ENCODE data around the gene ZNF662. TPM values are rescaled to one million over a fixed set of nuclear protein-coding genes. Genes with fewer than 3 reads are reported as not detected.

ZNF662 gene
- total and polyA plus RNA-seq, 8 donors: 1.4 to 23.9 (median 4.2) TPM

DNA sequence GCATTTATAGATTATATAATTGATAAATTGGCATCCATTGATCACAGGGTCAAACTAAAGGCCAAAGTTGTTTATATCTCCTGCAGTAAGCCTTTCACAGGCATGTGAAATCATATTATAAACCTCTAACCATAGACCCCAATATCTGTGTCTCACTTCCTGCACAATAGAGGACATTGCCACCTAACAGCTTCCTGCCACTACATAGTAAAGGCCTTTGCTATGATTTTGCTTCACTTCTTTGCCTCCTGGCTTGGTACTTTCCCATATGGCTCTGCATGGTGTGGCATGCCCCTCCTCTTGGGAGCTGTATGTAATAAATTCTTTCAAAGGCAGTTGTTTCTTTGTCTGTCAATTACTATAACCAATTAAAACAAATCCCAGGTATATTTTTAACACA lies 20.4 kb downstream of the ZNF662 start:
- TF ChIP-seq POLR2AphosphoS5 (IDR thresholded peaks at IDR 0.05) (no peak), POLR2A (IDR thresholded peaks at IDR 0.05) (no peak), EP300 (IDR thresholded peaks at IDR 0.05) (no peak)
- TF ChIP-seq, protein P1, sequence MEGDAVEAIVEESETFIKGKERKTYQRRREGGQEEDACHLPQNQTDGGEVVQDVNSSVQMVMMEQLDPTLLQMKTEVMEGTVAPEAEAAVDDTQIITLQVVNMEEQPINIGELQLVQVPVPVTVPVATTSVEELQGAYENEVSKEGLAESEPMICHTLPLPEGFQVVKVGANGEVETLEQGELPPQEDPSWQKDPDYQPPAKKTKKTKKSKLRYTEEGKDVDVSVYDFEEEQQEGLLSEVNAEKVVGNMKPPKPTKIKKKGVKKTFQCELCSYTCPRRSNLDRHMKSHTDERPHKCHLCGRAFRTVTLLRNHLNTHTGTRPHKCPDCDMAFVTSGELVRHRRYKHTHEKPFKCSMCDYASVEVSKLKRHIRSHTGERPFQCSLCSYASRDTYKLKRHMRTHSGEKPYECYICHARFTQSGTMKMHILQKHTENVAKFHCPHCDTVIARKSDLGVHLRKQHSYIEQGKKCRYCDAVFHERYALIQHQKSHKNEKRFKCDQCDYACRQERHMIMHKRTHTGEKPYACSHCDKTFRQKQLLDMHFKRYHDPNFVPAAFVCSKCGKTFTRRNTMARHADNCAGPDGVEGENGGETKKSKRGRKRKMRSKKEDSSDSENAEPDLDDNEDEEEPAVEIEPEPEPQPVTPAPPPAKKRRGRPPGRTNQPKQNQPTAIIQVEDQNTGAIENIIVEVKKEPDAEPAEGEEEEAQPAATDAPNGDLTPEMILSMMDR (IDR thresholded peaks at IDR 0.05): no peak
- no peaks in the 10 kb centered on the region for H3K4me1 ChIP-seq
- no peak overlapping the region for H3K27ac ChIP-seq
- peaks cover 0 to 25% (median 0%) of the 10 kb centered on the region in 4 donors for H3K9me3 ChIP-seq
- DNase-seq: no peak
- H3K27me3 ChIP-seq: no peaks in the 10 kb centered on the region
- H3K4me3 ChIP-seq: no peak overlapping the region
- intact Hi-C loops (cut with DNase I; ENCODE audit: low total_unique reads): no loop called here
- no peaks in the 10 kb centered on the region for H3K36me3 ChIP-seq

DNA sequence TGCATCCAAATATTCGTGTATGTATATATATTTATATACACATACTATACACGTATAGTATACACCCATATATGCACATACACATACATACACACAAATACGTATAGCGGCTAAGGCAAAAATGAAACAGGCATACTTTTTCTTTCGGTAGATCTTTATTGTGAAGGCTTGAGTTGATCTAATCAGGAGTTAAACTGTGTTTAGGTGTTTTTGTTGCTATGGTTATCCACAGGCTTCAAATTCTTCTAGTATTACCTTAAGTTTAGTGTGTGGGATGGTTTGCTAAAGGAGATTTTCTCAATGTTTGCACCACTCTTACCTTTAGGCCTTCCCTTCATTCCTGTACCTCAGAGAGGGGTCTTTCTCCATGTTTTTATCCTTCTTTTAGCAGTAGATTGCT lies 28.2 kb downstream of the ZNF662 start:
- WGBS, 5 donors: 89 to 91% (median 90%) methylated on average over 5 of the region's 5 CpGs
- TF ChIP-seq EP300 (IDR thresholded peaks at IDR 0.05) (no peak), POLR2A (IDR thresholded peaks at IDR 0.05) (no peak), POLR2AphosphoS5 (IDR thresholded peaks at IDR 0.05) (no peak)
- TF ChIP-seq, protein P1 (IDR thresholded peaks at IDR 0.05): no peak

DNA sequence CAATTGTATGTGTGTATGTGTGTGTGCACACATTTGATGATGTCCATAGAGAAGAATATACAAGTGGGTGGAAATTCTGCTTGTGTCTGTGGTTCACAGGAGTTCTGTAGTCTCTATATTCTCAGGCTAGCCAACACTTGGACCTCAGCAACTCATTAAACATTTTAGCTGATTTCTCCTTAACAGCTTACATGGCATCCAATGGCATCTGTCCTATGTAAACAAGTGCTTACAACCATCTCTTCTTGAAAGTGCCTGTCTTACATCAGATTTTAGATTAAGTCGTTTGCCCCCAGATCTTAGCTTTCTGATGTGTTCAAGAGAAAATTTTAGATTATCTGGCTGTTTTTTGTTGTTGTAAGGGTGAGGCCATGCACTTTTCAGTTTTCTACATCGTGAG lies 29.0 kb downstream of the ZNF662 start:
- Histone ChIP-seq H3K27me3 (no peaks in the 10 kb centered on the region), H3K4me3 (no peak overlapping the region), H3K27ac (no peak overlapping the region), H3K4me1 (no peaks in the 10 kb centered on the region), H3K36me3 (no peaks in the 10 kb centered on the region), H3K9me3 (no peaks in the 10 kb centered on the region)
- DNase-seq: no peak
- intact Hi-C loops (cut with DNase I; ENCODE audit: low total_unique reads): no loop called here
- WGBS, 5 donors: 42 to 53% (median 48%) methylated on average over 2 of the region's 2 CpGs
- TF ChIP-seq EP300 (IDR thresholded peaks at IDR 0.05) (no peak), POLR2A (IDR thresholded peaks at IDR 0.05) (no peak), POLR2AphosphoS5 (IDR thresholded peaks at IDR 0.05) (no peak)
- TF ChIP-seq, protein P1 (IDR thresholded peaks at IDR 0.05): no peak

More for the DNA sequence above, 28.2 kb downstream of the ZNF662 start:
- Histone ChIP-seq H3K27me3 (no peaks in the 10 kb centered on the region), H3K27ac (no peak overlapping the region), H3K36me3 (no peaks in the 10 kb centered on the region), H3K9me3 (no peaks in the 10 kb centered on the region), H3K4me3 (no peak overlapping the region), H3K4me1 (no peaks in the 10 kb centered on the region)
- DNase-seq: no peak
- intact Hi-C loops (cut with DNase I; ENCODE audit: low total_unique reads): no loop called here

DNA sequence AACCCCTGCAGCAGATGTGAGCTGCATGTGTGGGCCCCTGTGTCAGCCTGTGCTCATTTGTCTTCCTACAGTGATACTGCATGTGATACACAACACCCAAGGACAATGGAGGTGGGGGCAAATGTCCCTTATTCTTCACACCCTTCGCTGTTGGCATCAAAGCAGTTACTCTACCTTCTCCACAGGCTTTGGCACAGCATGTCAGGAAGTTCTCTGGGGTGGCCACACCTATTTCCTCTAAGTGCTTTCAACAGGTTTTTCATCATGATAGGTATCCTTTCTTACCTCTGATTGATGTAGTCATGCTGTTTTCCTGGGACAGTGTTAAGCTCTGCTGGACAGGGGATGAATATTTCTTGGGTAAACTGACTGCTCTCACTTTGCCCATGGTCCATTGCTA lies 29.5 kb downstream of the ZNF662 start:
- WGBS, 5 donors: 84 to 92% (median 88%) methylated on average over 1 of the region's 1 CpG
- DNase-seq: no peak
- no peaks in the 10 kb centered on the region for H3K9me3 ChIP-seq
- no peak overlapping the region for H3K27ac ChIP-seq
- no peaks in the 10 kb centered on the region for H3K4me1 ChIP-seq
- no peaks in the 10 kb centered on the region for H3K36me3 ChIP-seq
- H3K27me3 ChIP-seq: no peaks in the 10 kb centered on the region
- no peak for TF ChIP-seq POLR2A (IDR thresholded peaks at IDR 0.05)
- intact Hi-C loops (cut with DNase I; ENCODE audit: low total_unique reads): no loop called here
- no peak overlapping the region for H3K4me3 ChIP-seq

DNA sequence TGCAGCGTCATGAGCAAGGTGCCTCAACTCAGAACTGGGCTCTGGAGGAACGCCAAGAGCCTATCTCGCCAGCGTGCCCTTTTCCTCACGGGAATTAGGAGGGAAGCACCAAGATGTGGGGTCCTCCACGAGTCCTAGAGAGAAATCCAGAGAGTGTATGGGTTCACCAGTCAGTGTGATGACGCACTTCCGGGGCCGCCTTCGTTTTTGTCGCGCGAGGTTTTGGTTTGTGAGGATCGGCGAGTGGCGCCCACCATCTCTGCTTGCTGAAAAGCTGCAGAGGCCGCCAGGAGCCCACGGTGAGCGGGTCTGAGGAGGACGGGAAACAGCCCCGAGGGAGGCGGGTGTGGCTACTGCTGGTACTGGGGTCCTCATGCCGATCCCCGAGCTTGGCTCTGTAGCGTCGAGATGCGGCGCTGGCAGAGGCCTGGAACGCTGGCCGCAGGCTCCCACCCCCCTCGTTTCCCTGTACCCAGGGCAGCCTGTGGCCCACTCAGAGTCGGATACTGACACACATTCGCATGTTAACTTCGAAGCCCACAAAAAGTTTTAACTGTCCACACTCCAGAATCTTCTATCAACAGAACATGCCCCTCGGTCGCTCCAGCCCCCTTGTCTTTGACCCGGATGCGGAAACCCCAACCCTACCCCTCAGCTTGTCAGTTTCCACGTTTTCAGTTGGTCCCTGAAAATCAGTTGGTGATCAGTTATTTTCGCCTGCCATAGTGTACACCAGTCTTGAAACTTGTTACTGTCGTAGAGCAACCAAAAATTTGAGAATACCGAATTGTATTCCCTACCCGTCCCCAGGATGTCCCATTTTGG lies 30.4 kb downstream of the ZNF662 start:
- intact Hi-C loops (cut with DNase I; ENCODE audit: low total_unique reads): no loop called here
- peak overlapping the region in 1 of 5 donors; percentile 9 for H3K27ac ChIP-seq
- no peaks in the 10 kb centered on the region for H3K27me3 ChIP-seq
- peak overlapping the region; percentile 31 to 40 (median 37) for H3K4me3 ChIP-seq
- peak; percentile 27 to 82 for DNase-seq
- no peak for TF ChIP-seq POLR2A (IDR thresholded peaks at IDR 0.05)
- TF ChIP-seq EP300 (IDR thresholded peaks at IDR 0.05): no peak
- TF ChIP-seq POLR2AphosphoS5 (IDR thresholded peaks at IDR 0.05): no peak
- TF ChIP-seq, protein P1 (IDR thresholded peaks at IDR 0.05): no peak
- peaks cover 0 to 3% (median 0%) of the 10 kb centered on the region in 4 donors for H3K36me3 ChIP-seq
- H3K4me1 ChIP-seq: no peaks in the 10 kb centered on the region
- no peaks in the 10 kb centered on the region for H3K9me3 ChIP-seq
- 58 to 79% (median 75%) methylated on average over 40 to 43 of the region's 43 CpGs for WGBS, 5 donors

Data from stomach (tissue), 9 donors.